HG03575 (cell line): ENCODE measurements around the gene RHBDD3.
"Not testable (repeated sequence)": the region's sequence is repeated elsewhere in the genome, so short reads cannot be mapped to it uniquely, and the experiment has no call there.

Experiments
- ATAC-seq: cut with Tn5 transposase; IDR thresholded peaks from one replicate; pipeline ENCODE4 v1.9.1; 2021; ENCODE audit not compliant: unreplicated experiment, insufficient number of reproducible peaks, low FRiP score; ENCODE audit errors: extremely low read depth

The RHBDD3 gene

DNA sequence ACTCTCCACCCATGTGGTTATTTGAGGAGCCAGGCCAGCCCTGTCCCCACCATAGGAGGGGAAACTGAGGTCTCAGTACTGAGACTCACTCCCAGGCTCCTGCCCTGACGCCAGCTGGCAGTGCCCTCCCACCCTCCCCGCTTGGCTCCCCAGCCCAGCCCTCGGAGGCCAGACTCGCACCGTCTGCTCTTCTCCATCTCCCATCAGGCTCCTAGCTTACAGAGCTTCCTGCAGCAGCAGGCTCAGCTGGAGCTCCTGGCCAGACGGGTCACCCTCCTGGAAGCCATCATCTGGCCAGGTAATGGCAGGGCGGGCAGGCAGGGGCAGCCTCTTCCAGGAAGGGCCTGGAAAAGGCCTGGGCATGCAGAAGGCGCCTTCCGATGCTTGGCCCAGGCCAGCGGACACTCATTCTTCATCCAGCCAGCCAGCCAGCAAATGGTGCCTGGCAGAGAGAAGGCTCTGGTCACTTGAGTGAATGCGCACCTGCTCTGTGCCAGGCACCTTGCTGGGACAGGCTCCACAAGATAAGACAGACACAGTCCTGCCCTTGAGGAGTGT is 12.6 kb downstream of the RHBDD3 start:
- no peak for ATAC-seq

DNA sequence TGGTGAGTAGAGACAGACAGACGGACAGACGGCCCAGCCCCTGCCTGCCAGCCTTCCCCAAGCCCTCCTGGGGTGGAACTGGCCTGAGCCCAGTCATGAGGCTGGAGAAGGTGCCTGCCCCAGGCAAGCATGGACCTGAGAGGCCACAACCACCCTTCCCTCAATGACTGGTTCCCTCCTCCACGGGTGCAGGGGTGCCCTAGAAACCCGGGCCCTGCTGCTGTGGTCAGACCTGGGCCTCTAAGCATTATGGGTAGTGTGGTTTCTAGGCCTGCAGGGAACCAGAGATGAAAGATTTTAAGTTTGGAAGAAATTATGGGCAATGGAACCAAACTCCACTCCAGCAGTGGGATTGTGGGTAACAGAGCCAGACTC is 13.5 kb downstream of the RHBDD3 start:
- no peak for ATAC-seq

DNA sequence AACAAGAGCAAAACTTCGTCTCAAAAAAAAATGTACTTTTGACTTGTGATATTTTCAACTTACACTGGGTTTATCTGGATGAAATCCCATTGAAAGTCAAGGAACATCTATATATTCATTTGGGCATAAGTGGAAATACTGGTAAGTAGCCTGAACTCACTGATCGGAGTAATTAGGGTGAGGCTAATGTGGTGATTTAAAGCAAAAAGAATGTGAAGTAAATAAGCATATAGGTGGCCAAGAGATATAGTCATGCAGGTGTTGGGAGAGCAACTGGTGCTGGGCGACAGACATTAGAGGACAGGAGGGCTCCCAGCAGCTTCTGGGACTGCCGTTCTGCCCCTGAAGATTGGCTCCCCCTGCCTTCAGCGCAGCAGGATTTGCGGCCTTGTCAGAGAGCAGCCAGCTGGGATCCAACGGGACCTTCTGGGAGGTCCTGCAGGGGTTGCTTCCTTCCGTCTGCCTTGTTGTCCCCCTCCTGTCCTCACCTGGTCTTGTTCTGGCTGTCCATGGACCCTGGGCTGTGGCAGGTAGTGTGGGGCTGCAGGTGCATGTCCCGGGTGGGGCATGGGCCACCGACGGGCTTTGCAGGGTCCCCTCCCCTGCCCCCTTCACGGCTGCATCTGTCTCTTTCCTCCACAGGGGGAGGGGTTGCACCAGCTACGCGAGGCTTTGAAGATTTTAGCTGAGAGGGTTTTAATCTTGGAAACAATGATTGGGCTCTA is 14.1 kb downstream of the RHBDD3 start:
- ATAC-seq = no peak

DNA sequence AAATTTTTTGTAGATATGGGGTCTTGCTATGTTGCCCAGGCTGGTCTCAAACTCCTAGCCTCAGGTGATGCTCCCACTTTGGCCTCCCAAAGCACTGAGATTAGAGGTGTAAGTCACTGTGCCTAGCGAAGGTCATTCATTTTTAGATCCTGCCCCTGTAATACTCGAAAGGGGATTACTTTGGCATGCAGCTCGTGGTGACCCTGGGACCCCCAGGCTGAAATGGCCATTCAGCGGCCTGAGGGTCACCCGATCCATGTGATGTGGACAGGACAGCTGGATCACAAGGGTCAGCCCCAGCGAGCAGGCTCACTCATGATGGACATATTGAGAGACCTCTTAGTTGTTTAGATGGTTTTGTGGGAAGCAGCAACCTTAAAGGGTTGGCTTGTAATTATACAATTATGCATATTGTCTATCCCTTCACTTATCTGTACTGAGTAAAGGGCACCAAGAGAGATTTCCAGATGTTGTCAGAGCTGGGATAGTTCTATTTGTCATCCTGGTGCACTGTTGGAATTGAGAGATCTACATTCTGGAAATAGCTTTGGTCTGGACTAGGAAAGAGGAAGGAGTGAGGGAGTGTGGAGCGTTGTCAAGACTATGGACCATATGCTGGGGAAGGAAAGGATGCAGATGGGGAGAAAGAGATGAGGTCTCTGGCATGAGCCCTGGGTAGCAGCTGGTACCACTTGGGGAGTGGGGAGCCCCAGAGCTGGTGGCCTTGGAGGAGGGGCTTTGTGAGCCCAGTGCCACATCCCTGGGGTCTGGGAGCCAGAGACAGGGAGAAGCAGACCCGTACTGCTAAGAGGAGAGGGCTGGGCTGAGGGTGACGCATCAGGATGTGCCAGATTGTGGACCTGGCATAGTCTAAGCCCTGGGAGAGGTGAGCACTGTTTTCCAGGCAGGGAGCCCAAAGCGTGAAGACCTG is 15.5 kb downstream of the RHBDD3 start:
- no peak for ATAC-seq

DNA sequence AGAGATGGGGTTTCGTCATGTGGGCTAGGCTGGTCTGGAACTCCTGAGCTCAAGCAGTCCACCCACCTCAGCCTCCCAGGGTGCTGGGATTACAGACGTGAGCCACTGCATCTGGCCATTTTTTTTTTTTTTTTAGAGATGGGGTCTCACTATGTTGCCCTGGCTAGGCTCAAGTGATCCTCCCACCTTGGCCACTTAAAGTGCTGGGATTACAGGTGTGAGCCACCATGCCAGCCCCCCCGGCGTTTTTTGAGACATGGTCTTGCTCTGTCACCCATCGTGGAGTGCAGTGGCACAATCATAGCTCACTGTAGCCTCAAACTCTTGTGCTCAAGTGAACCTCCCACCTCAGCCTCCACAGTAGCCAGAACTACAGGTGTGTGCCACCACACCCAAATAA is 16.5 kb downstream of the RHBDD3 start:
- ATAC-seq = no peak

DNA sequence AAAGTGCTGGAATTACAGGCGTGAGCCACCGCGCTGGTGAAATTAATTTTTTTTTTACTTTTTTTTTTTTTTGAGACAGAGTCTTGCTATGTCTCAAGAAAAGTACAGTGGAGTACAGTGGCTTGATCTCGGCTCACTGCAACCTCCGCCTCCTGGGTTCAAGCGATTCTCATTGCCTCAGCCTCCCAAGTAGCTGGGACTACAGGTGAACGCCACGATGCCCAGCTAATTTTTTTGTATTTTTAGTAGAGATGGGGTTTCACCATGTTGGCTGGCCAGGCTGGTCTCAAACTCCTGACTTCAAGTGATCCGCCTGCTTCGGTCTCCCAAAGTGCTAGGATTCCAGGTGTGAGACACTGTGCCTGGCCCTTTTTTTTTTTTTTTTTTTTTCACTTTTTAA is 19.9 kb downstream of the RHBDD3 start:
- ATAC-seq = not testable (repeated sequence)

DNA sequence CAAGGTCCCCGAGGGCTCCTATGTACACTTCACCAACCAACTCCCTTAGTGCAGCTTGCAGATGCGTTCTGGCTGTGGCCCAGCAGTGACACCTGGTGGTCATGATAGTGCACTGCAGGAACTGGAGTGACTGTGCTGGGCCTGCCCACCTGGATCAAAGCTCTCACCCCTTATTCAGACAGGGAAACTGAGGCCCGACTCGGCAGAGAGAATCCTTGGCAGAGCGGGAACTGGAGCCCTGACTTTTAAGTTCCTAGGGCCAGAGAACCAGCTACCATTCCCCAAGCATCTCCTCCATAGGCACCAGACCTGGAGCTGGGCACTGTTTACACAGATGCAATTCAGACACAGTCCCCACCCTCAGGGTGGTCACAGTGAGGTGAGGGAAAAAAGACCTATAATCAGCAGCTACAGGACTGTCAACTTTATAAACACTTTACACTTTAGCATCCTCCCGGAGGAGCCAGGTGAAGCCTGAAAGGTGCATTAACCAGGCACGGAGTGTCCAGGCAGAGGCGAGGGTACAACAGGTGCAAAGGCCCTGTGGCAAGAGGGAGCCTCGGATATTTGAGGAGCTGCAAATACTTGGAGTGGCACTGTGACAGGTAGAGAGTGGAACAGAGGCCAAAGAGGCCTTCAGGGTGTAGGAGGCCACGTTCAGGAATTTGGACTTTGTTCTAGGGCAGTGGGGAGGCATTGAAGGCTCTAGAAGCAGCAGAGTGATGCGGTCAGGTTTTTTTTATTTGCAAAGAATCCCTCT is 22.0 kb downstream of the RHBDD3 start:
- ATAC-seq = no peak

DNA sequence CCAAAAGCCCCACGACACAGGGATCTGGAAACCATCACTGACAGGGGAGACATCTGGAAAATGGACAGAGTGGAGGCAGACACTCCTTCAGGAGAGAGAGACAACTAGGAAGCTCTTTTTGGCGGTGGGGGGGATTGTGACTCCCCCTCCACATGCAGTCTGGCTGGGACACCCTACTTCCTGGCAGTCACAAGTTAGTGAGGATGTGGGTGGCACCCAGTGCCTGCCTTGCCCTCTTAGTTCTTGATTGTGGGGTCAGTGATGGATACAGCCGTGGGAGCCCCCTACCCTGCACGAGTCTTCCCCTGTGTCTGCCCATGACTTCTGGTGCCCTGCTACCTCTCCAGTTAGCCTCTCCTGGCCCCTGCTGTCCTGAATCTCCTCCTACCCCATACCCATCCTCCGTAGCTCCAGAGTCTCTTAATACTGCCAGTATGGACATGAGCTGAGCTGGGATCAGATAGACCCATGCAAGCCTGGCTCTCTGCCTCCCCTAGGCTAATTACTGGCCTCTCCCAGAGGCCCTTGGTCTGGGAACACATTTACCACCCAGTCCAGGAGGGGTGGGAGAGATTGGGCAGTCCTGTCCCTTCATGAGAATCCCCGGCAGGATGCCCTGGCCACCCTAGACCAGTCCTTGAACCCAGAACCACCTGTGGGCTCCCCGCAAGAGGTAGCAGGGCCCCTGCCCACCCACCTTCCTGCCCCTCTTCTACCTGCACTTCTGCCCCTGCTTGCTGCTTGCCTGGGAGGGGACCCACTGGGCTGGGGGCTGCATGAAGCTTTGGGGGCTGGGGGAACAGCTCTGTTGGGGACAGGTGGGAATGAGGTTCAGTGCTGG is 22.8 kb downstream of the RHBDD3 start:
- no peak for ATAC-seq

DNA sequence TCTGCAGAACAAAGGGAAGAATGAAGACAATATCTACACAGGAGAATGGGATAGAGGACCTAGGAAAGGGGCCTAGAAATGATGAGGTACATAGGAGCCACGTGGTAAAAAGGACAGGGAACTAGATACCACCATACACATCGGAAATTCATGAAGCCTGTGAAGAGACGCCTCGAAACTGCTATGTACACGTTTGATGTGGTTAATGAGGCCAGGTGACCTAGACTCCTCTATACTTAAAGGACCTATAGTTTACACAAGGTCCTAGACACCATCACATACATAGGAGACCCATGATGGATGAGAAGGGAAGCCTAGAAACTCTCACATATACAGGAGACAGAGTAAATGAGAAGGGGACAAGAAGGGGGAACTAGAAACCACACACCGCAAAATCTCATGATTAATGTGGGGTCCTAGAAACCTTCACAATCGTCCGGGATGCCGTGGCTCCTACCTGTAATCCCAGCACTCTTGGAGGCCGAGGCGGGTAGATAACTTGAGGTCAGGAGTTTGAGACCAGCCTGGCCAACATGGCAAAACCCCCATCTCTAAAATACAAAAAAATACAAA is 23.8 kb downstream of the RHBDD3 start:
- no peak for ATAC-seq

DNA sequence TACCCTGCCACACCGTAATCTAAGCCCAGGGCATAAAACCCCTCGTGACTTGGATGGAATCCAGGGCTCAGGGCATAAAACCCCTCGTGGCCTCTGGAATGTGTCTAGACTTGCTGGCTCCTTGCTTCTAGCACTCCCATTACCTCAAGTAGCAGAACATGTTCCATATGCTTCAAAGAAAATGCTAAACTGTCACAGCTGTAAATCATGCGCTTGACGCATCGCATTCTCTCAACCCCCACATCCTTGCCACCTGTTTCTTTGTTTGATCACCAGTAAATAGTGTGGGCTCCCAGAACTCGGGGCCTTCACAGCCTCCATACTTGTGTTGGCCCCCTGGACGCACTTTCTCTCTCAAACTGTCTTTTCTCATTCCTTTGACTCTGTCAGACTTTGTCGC is 27.3 kb downstream of the RHBDD3 start:
- not testable (repeated sequence) for ATAC-seq

DNA sequence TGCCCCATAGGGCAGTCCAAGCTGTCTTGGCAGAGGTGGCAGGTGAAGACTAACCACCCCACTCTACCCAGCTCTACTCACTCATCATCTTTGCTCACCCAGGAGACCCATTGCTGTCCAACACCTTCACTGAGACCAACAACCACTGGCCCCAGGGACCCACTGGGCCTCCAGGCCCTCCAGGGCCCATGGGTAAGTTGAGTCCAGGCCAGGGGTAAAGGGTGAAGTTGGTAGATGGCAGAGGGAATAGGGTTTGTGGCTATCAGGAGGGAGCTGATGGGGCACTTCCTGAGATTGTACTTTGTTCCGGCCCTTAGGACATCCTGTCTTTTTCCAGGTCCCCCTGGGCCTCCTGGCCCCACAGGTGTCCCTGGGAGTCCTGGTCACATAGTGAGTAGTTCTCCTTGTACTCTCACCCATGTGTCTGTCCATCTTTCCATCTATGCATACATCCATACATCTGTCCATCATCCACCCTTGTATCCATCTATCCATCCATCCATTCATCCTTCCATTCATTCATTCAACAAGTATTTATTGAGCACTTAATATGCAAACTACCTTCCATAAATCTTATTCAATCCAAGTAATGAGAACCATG is 34.4 kb downstream of the RHBDD3 start:
- no peak for ATAC-seq

DNA sequence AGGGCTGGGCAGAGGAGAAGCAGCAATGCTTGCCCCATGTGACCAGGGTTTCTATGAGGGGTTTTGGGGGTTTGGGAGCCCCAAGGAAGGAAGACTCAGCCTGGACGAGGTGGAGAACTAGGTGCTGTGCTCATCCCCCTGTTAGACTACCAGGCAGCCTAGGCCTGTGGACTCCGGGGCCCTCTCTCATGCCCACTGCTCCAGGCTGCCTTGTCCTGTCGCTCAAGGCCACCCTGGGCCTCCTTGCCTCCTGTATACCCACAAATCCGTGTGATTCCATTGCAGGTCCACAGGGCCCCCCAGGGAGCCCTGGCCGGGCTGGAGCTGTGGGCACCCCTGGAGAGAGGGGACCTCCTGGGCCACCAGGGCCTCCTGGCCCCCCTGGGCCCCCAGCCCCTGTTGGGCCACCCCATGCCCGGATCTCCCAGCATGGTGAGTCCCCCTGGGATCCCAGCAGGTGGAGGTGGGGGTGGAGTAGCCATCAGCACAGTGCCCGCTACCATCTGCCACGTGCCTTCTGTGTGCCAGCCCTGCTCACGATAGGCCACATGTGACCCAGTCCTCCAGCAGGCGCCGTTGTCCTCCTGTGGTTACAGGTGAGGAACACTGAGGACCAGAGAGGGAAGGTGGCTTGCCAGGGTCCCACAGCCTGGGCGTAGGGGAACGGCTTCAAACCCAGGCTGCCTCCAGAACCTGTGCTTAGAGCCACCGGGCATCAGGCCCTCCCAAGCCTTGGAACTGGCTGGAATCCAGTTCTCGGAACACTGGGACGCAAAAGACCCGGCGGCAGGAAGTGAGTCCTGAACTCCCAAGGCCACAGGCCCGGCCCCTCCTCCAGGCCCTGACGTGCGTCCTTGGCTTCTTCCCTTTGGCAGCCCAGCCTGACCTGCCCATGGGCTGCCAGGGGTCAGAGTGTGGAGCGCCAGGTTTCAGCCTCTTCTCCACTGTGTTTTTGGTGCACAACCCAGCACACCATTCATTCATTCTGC is 35.5 kb downstream of the RHBDD3 start:
- ATAC-seq = no peak

DNA sequence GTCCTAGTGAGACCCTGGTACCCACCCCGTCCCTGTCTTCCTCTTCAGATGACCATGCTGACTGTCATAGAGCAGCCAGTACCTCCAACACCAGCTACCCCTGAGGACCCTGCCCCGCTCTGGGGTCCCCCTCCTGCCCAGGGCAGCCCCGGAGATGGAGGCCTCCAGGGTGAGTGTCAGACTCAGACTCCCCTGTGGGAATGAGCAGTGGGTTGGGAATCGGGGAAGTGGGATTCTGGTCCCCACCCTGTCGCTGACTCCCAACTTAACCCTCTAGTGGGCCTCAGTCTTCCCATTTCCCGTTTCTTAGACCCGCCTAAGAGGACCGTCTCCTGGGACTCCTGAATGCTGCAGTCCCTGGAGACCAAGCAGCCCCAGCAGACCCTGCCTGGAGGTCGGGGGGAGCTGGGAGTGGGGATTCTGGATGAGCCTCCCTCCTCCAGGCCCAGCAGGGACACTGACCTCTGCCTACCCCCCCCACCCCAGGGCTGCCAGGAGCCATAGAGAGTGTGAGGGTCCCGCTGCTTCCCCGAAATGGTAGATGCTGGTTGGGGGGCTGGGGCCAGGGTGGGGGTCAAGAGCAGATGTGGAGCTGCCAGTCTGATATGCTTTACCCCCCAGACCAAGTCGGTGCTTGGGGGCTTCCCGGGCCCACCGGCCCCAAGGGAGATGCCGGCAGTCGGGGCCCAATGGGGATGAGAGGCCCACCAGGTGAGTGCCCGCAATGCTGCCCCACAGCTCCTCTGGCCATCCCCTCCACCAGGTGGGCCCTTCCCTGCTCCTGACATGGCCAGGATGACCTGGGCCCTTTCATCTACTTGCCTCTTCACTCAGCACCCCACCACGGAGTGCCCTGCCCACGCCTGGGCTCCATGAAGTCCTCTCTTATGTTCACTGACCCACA is 36.6 kb downstream of the RHBDD3 start:
- ATAC-seq = no peak

DNA sequence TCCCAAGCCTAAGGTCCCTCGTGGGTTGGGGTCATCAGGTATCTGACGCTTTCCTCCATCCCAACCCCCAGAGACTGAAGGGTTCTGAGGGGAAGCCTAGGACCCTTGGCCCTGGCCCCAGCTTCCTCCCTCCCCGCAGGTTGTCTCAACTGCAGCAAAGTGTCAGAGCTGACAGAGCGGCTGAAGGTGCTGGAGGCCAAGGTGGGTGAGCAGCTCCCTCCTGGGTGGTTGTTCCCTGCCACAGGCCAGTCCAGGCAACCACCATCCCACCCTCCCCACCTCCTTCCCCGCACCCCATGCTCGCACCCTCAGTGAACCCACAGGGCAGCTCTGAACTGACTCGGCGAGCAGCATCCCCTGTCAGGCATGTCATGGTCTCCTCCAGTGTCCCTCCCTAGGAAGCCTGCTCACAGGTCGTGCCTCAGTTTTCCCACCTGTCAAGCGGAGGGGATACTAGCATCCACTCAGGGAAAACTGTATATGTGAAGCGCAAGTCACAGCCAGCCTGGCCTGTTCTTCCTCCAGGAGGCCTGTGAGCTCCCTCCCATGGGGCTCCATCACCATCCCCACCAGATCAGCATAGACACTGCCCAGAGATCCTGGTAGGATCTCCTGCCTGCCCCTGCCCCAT is 41.3 kb downstream of the RHBDD3 start:
- ATAC-seq = no peak

DNA sequence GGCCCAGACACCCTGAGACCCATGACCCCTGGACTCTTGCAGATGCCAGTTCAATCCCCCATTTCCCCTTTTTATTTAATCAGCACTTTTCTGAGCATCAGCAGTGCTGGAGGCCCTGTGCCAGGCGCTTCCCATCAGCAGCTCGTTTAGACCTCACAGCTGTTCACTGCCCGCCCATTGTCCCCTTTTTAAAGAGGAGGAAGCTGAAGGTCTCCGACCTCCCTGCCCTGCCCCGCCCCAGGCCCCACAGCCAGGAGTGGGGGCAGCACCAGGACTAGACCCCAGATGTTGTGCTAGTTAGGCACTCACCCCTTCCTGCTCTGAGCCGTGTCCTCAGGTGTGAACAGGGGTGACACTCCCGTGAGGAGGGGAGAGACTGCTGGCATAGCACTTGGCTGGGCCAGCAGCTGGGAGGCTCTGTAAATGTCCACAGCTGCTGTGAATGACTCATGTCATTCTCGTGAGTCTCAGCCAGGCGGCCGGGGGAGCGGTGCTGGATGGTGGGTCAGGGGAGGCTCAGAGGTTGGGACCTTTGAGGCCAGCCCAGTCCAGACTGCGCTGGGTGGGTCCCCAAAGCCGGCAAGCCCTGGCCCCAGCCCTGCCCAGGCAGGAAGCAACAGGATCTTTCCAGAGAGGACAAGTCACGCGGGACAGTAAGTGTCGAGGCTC is 42.2 kb downstream of the RHBDD3 start:
- no peak for ATAC-seq
